GM23338 (cell line): ENCODE measurements around the gene ICAM3. TPM values are rescaled to one million over a fixed set of nuclear protein-coding genes. Genes with fewer than 3 reads are reported as not detected.

Source experiments
- ATAC-seq: fragments of 200-7000 bp; cut with Tn5 transposase; 3 replicates; pipeline ENCODE4 v1.9.1; 2020
- DNase-seq: peaks from one replicate; pipeline ENCODE4 v3.0.0-alpha.2; 2015; ENCODE audit warnings: low spot score
- H2AFZ ChIP-seq: fragments of 200-600 bp; sonication (generic); 2 replicates; pipeline ENCODE4 v1.8.0; 2016; ENCODE audit warnings: antibody characterized with exemption, mild to moderate bottlenecking, moderate library complexity
- H3F3A ChIP-seq: fragments of 200-600 bp; sonication (generic); replicated peaks from 2 replicates; pipeline ENCODE4 v1.8.0; 2017; ENCODE audit warnings: antibody characterized with exemption, mixed run types, low read depth
- H3K27ac ChIP-seq: fragments of 200-600 bp; sonication (generic); 2 replicates; pipeline ENCODE4 v1.6.1; 2016; ENCODE audit warnings: low read depth
- H3K27me3 ChIP-seq: fragments of 200-600 bp; sonication (generic); 2 replicates; pipeline ENCODE4 v1.8.0; 2016; ENCODE audit warnings: mild to moderate bottlenecking, mixed run types, moderate library complexity; ENCODE audit not compliant: insufficient read depth
- H3K36me3 ChIP-seq: fragments of 200-600 bp; sonication (generic); 2 replicates; pipeline ENCODE4 v1.8.0; 2016; ENCODE audit warnings: mild to moderate bottlenecking; ENCODE audit not compliant: insufficient read depth
- H3K4me1 ChIP-seq: fragments of 200-600 bp; sonication (generic); 2 replicates; pipeline ENCODE4 v1.8.0; 2016; ENCODE audit warnings: mild to moderate bottlenecking, moderate library complexity; ENCODE audit not compliant: insufficient read depth
- H3K4me2 ChIP-seq: fragments of 200-600 bp; sonication (generic); 2 replicates; pipeline ENCODE4 v1.7.1; 2017; ENCODE audit warnings: mixed run types
- H3K4me3 ChIP-seq: fragments of 200-600 bp; sonication (generic); 2 replicates; pipeline ENCODE4 v1.6.1; 2016; ENCODE audit warnings: mixed run types
- H3K79me2 ChIP-seq: fragments of 200-600 bp; sonication (generic); replicated peaks from 2 replicates; pipeline ENCODE4 v1.8.0; 2017; ENCODE audit warnings: mild to moderate bottlenecking; ENCODE audit not compliant: insufficient read depth
- H3K9me2 ChIP-seq: fragments of 200-600 bp; sonication (generic); 2 replicates; pipeline ENCODE4 v1.8.0; 2017; ENCODE audit not compliant: insufficient read depth
- H4K20me1 ChIP-seq: fragments of 200-600 bp; sonication (generic); replicated peaks from 2 replicates; pipeline ENCODE4 v1.8.0; 2017; ENCODE audit warnings: mild to moderate bottlenecking; ENCODE audit not compliant: insufficient read depth
- H3K27ac Mint-ChIP-seq: 2 replicates; pipeline ENCODE4 v1.8.0; 2020; ENCODE audit warnings: inconsistent platforms, mild to moderate bottlenecking, moderate library complexity, mixed read lengths
- H3K27me3 Mint-ChIP-seq: 3 replicates; pipeline ENCODE4 v1.8.0; 2022; ENCODE audit warnings: low read depth, mild to moderate bottlenecking, moderate library complexity, mixed read lengths, inconsistent platforms; ENCODE audit not compliant: insufficient read depth, poor library complexity
- H3K36me3 Mint-ChIP-seq: 3 replicates; pipeline ENCODE4 v1.8.0; 2021; ENCODE audit warnings: low read depth, mild to moderate bottlenecking, inconsistent platforms, moderate library complexity, mixed read lengths
- H3K4me1 Mint-ChIP-seq: 3 replicates; pipeline ENCODE4 v1.8.0; 2020; ENCODE audit warnings: mild to moderate bottlenecking, inconsistent platforms, mixed read lengths
- H3K4me3 Mint-ChIP-seq: 3 replicates; pipeline ENCODE4 v1.8.0; 2021; ENCODE audit warnings: moderate library complexity, mild to moderate bottlenecking, inconsistent platforms, mixed read lengths
- H3K9me3 Mint-ChIP-seq: 3 replicates; pipeline ENCODE4 v1.8.0; 2020; ENCODE audit warnings: moderate library complexity, mild to moderate bottlenecking, inconsistent platforms, mixed read lengths
- EZH2 ChIP-seq: fragments of 200-600 bp; sonication (generic); IDR thresholded peaks from one replicate; pipeline ENCODE4 v1.8.0; 2017; ENCODE audit warnings: antibody characterized with exemption, mild to moderate bottlenecking, low read depth; ENCODE audit not compliant: unreplicated experiment
- EZH2phosphoT487 ChIP-seq: fragments of 200-600 bp; sonication (generic); IDR thresholded peaks from one replicate; pipeline ENCODE4 v1.8.1; 2018; ENCODE audit warnings: antibody characterized with exemption; ENCODE audit not compliant: unreplicated experiment
- ZNF114 ChIP-seq: fragments of 250-450 bp; sonication (Bioruptor Pico); IDR thresholded peaks from 2 replicates; pipeline ENCODE4 v1.5.0; 2020; ENCODE audit warnings: mild to moderate bottlenecking, moderate library complexity
- polyA plus RNA-seq: library from polyadenylated mRNA; unstranded; fragments of >200 nt; fragmentation: Nextera tagmentation; extraction: Ambion mirVana; gene quantifications from 2 replicates; pipeline ENCODE4 v1.2.1, GENCODE V29; 2016
- total RNA-seq: library from RNA; depleted of rRNA; stranded (reverse); fragments of >200 nt; shearing (Covaris generic); gene quantifications from 2 replicates; pipeline ENCODE4 v1.2.3, GENCODE V29; 2014
- TF ChIP-seq, protein P1 (sequence below): fragments of 250-450 bp; sonication (Bioruptor Pico); IDR thresholded peaks from 2 replicates; pipeline ENCODE4 v1.5.0; 2020; ENCODE audit warnings: mild to moderate bottlenecking, moderate library complexity
- TF ChIP-seq, protein P2 (sequence below), 2 experiments: fragments of 200-600 bp in 1 of 2; sonication (generic) in 1 of 2; conservative IDR thresholded peaks; 2 replicates each; pipeline versions ENCODE4 v1.5.1 to v1.6.1; 2016 to 2017; ENCODE audit warnings: antibody characterized with exemption in 2 of 2, low read depth in 2 of 2, mild to moderate bottlenecking in 2 of 2, moderate library complexity in 1 of 2
- TF ChIP-seq, protein P3 (sequence below): IDR thresholded peaks from 2 replicates; pipeline ENCODE4 v1.6.1; 2016; ENCODE audit warnings: antibody characterized with exemption

The ICAM3 gene
- total and polyA plus RNA-seq, 2 experiments from 2014 or later = 9.6 to 14.7 TPM

DNA sequence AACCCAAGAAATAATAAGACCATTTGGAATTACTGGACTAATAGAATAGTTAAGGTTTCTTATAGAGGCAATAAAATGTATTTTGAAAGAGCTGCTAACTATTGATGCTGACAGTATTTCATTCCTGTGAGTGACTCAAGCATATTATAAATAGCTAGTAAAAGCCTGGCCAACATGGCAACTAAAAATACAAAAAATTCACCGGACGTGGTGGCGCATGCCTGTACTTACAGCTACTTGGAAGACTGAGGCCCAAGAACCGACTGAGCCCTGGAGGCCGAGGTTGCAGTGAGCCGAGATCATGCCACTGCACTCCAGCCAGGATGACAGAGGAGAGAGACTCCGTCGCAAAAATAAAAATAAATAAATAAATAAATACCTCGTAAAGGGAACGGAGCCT lies 5.4 kb upstream of the ICAM3 start (continued):
- TF ChIP-seq, protein P1, sequence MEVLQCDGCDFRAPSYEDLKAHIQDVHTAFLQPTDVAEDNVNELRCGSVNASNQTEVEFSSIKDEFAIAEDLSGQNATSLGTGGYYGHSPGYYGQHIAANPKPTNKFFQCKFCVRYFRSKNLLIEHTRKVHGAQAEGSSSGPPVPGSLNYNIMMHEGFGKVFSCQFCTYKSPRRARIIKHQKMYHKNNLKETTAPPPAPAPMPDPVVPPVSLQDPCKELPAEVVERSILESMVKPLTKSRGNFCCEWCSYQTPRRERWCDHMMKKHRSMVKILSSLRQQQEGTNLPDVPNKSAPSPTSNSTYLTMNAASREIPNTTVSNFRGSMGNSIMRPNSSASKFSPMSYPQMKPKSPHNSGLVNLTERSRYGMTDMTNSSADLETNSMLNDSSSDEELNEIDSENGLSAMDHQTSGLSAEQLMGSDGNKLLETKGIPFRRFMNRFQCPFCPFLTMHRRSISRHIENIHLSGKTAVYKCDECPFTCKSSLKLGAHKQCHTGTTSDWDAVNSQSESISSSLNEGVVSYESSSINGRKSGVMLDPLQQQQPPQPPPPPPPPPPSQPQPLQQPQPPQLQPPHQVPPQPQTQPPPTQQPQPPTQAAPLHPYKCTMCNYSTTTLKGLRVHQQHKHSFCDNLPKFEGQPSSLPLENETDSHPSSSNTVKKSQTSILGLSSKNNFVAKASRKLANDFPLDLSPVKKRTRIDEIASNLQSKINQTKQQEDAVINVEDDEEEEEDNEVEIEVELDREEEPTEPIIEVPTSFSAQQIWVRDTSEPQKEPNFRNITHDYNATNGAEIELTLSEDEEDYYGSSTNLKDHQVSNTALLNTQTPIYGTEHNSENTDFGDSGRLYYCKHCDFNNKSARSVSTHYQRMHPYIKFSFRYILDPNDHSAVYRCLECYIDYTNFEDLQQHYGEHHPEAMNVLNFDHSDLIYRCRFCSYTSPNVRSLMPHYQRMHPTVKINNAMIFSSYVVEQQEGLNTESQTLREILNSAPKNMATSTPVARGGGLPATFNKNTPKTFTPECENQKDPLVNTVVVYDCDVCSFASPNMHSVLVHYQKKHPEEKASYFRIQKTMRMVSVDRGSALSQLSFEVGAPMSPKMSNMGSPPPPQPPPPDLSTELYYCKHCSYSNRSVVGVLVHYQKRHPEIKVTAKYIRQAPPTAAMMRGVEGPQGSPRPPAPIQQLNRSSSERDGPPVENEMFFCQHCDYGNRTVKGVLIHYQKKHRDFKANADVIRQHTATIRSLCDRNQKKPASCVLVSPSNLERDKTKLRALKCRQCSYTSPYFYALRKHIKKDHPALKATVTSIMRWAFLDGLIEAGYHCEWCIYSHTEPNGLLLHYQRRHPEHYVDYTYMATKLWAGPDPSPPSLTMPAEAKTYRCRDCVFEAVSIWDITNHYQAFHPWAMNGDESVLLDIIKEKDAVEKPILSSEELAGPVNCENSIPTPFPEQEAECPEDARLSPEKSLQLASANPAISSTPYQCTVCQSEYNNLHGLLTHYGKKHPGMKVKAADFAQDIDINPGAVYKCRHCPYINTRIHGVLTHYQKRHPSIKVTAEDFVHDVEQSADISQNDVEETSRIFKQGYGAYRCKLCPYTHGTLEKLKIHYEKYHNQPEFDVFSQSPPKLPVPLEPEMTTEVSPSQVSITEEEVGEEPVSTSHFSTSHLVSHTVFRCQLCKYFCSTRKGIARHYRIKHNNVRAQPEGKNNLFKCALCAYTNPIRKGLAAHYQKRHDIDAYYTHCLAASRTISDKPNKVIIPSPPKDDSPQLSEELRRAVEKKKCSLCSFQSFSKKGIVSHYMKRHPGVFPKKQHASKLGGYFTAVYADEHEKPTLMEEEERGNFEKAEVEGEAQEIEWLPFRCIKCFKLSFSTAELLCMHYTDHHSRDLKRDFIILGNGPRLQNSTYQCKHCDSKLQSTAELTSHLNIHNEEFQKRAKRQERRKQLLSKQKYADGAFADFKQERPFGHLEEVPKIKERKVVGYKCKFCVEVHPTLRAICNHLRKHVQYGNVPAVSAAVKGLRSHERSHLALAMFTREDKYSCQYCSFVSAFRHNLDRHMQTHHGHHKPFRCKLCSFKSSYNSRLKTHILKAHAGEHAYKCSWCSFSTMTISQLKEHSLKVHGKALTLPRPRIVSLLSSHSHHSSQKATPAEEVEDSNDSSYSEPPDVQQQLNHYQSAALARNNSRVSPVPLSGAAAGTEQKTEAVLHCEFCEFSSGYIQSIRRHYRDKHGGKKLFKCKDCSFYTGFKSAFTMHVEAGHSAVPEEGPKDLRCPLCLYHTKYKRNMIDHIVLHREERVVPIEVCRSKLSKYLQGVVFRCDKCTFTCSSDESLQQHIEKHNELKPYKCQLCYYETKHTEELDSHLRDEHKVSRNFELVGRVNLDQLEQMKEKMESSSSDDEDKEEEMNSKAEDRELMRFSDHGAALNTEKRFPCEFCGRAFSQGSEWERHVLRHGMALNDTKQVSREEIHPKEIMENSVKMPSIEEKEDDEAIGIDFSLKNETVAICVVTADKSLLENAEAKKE (CRISPR knock-in tag) = no peak
- no peak for TF ChIP-seq EZH2
- no peak for TF ChIP-seq ZNF114 (CRISPR knock-in tag)

DNA sequence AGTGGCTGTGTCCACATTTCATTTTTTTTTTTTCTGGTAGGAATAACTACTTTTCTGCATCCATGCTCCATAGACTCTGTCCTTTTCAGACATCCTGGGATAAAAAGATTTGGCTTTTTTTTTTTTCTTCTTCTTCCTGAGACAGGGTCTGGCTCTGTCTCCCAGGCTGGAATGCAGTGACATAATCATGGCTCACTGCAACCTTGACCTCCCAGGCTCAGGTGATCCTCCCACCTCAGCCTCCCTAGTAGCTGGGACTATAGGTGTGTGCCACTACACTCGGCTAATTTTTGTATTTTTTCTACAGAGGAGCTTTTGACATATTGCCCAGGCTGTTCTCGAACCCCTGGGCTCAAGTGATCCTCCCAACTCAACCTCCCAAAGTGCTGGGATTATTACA lies 4.1 kb upstream of the ICAM3 start:
- peaks cover 6% of the 10 kb centered on the region; the same call in 1 of the 2 replicates for H3F3A ChIP-seq
- DNase-seq (no peak), ATAC-seq (no peak)
- no peaks in the 10 kb centered on the region for H3K36me3 ChIP-seq
- H2AFZ ChIP-seq = no peak overlapping the region
- H4K20me1 ChIP-seq = no peaks in the 10 kb centered on the region
- H3K27ac ChIP-seq = no peak overlapping the region
- H3K4me3 ChIP-seq = no peak overlapping the region
- H3K4me2 ChIP-seq = no peak overlapping the region
- Mint-ChIP-seq H3K4me1 (peaks cover 14% of the 10 kb centered on the region), H3K36me3 (no peaks in the 10 kb centered on the region), H3K27me3 (peaks cover 9% of the 10 kb centered on the region), H3K27ac (no peak overlapping the region), H3K9me3 (no peaks in the 10 kb centered on the region; the same call in 1 of the 3 replicates), H3K4me3 (no peak overlapping the region)
- no peaks in the 10 kb centered on the region for H3K9me2 ChIP-seq
- no peaks in the 10 kb centered on the region for H3K79me2 ChIP-seq
- no peaks in the 10 kb centered on the region for H3K27me3 ChIP-seq
- H3K4me1 ChIP-seq = peaks cover 18% of the 10 kb centered on the region; the same call in 1 of the 2 replicates
- TF ChIP-seq, protein P1 (CRISPR knock-in tag) = no peak
- TF ChIP-seq, protein P2, sequence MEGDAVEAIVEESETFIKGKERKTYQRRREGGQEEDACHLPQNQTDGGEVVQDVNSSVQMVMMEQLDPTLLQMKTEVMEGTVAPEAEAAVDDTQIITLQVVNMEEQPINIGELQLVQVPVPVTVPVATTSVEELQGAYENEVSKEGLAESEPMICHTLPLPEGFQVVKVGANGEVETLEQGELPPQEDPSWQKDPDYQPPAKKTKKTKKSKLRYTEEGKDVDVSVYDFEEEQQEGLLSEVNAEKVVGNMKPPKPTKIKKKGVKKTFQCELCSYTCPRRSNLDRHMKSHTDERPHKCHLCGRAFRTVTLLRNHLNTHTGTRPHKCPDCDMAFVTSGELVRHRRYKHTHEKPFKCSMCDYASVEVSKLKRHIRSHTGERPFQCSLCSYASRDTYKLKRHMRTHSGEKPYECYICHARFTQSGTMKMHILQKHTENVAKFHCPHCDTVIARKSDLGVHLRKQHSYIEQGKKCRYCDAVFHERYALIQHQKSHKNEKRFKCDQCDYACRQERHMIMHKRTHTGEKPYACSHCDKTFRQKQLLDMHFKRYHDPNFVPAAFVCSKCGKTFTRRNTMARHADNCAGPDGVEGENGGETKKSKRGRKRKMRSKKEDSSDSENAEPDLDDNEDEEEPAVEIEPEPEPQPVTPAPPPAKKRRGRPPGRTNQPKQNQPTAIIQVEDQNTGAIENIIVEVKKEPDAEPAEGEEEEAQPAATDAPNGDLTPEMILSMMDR (conservative IDR thresholded peaks at IDR 0.05; ENCODE audit: low read depth in 2 of 2) = no peak
- TF ChIP-seq EZH2phosphoT487 (no peak), ZNF114 (CRISPR knock-in tag) (no peak)
- TF ChIP-seq, protein P3, sequence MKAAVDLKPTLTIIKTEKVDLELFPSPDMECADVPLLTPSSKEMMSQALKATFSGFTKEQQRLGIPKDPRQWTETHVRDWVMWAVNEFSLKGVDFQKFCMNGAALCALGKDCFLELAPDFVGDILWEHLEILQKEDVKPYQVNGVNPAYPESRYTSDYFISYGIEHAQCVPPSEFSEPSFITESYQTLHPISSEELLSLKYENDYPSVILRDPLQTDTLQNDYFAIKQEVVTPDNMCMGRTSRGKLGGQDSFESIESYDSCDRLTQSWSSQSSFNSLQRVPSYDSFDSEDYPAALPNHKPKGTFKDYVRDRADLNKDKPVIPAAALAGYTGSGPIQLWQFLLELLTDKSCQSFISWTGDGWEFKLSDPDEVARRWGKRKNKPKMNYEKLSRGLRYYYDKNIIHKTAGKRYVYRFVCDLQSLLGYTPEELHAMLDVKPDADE = no peak
